Activated T-helper 17 cell treated with anti-CD3 and anti-CD28 coated beads, Interleukin-2, amount 50 U/mL, for 72 hours (primary cell): ENCODE results near the gene NBPF14. TPM values are rescaled to one million over a fixed set of nuclear protein-coding genes. Genes with fewer than 3 reads are reported as not detected.
"Not testable (repeated sequence)": the region's sequence is repeated elsewhere in the genome, so short reads cannot be mapped to it uniquely, and the experiment has no call there.

Source experiments
- ATAC-seq: fragments of 150-1000 bp; cut with Tn5 transposase; replicated peaks from 2 replicates; pipeline ENCODE4 v1.10.0; 2021; ENCODE audit warnings: mild to moderate bottlenecking, moderate library complexity
- H3K27ac Mint-ChIP-seq: one replicate; pipeline ENCODE4 v1.8.0; 2022; ENCODE audit warnings: mixed read lengths
- H3K27me3 Mint-ChIP-seq: one replicate; pipeline ENCODE4 v1.8.0; 2022; ENCODE audit warnings: mixed read lengths
- H3K36me3 Mint-ChIP-seq: one replicate; pipeline ENCODE4 v1.8.0; 2022; ENCODE audit warnings: low read depth, mild to moderate bottlenecking, mixed read lengths
- H3K4me1 Mint-ChIP-seq: one replicate; pipeline ENCODE4 v1.8.0; 2022; ENCODE audit warnings: mixed read lengths
- H3K4me3 Mint-ChIP-seq: one replicate; pipeline ENCODE4 v1.8.0; 2022; ENCODE audit warnings: mild to moderate bottlenecking, mixed read lengths
- H3K9me3 Mint-ChIP-seq: one replicate; pipeline ENCODE4 v1.8.0; 2022; ENCODE audit warnings: mixed read lengths
- total RNA-seq, 2 donors: library from RNA; stranded (reverse); gene quantifications; one replicate each; pipeline ENCODE4 v1.2.3, GENCODE V29; 2022

Gene NBPF14, protein sequence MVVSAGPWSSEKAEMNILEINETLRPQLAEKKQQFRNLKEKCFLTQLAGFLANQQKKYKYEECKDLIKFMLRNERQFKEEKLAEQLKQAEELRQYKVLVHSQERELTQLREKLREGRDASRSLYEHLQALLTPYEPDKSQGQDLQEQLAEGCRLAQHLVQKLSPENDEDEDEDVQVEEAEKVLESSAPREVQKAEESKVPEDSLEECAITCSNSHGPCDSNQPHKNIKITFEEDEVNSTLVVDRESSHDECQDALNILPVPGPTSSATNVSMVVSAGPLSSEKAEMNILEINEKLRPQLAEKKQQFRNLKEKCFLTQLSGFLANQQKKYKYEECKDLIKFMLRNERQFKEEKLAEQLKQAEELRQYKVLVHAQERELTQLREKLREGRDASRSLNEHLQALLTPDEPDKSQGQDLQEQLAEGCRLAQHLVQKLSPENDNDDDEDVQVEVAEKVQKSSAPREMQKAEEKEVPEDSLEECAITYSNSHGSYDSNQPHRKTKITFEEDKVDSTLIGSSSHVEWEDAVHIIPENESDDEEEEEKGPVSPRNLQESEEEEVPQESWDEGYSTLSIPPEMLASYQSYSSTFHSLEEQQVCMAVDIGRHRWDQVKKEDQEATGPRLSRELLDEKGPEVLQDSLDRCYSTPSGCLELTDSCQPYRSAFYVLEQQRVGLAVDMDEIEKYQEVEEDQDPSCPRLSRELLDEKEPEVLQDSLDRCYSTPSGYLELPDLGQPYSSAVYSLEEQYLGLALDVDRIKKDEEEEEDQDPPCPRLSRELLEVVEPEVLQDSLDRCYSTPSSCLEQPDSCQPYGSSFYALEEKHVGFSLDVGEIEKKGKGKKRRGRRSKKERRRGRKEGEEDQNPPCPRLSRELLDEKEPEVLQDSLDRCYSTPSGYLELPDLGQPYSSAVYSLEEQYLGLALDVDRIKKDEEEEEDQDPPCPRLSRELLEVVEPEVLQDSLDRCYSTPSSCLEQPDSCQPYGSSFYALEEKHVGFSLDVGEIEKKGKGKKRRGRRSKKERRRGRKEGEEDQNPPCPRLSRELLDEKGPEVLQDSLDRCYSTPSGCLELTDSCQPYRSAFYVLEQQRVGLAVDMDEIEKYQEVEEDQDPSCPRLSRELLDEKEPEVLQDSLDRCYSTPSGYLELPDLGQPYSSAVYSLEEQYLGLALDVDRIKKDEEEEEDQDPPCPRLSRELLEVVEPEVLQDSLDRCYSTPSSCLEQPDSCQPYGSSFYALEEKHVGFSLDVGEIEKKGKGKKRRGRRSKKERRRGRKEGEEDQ (N-terminal part only)
- total RNA-seq: 10 to 100 TPM; 14.1 to 25.6 TPM

DNA sequence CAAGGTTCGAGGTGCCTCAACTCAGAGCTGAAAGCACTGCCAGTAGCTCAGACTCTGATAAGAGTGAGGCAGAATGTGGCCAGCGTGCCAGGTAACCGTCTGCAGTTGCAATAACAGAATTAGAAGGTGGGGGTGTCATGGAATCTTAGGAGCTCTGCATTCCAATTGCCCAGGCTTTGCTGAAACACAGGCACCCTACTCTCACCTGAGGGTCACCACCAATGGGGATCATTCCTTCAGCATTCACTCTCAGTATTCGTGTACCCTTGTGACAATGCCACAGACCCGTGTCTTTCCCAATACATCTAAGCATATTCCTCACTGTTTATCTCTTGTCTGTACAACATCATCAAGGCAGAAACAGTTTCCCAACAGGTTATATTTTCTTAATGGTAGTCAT, at the start of gene NBPF14:
Gene NBPF14 (minus strand): TSS at position 101 of the 400 bp plus-strand sequence. CDS start 294 bp downstream, outside the sequence.
- not testable (repeated sequence) for H3K4me3 Mint-ChIP-seq, H3K9me3 Mint-ChIP-seq, H3K27me3 Mint-ChIP-seq, H3K36me3 Mint-ChIP-seq, H3K27ac Mint-ChIP-seq, ATAC-seq, H3K4me1 Mint-ChIP-seq

DNA sequence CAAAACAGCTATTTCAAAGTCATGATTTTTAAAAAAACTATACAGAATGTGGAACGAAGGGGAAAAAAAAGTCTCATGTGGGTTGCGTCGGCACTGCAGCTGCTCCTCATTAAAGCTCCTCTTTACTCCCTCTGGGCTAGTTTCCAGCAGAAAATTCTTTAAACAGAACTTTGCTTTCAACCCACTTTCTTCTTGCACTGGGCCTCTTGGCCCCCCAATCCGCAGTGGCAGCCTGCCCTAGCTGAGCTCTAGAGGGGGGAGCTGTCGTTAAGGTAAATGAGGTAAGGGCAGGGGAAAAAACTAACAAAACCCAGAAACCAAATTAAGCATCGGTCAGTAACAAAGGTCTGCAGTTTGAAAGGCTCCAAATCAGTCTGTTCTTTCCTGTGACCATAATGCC, 29.6 kb upstream of the NBPF14 start:
- not testable (repeated sequence) for ATAC-seq, H3K4me3 Mint-ChIP-seq, H3K27ac Mint-ChIP-seq, H3K36me3 Mint-ChIP-seq, H3K9me3 Mint-ChIP-seq, H3K4me1 Mint-ChIP-seq, H3K27me3 Mint-ChIP-seq

DNA sequence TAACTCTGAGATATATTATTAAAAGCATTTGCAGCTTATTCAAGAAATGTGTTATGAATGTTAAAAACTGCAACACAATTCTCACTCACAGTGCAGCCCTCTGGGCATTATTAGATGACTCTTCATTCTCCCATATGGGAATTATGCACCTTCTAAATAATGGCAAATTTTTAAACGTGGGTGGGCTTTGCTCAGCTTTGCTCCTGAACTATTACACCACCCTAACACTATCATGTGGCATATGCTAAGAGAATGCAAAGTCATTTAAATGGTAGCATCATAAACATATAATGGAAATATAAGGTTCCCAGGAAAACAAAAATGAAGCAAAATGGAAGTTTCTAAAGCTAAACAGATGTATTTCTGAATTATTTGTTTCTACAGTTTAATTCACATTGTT, 22.4 kb upstream of the NBPF14 start:
- H3K4me1 Mint-ChIP-seq: not testable (repeated sequence)

DNA sequence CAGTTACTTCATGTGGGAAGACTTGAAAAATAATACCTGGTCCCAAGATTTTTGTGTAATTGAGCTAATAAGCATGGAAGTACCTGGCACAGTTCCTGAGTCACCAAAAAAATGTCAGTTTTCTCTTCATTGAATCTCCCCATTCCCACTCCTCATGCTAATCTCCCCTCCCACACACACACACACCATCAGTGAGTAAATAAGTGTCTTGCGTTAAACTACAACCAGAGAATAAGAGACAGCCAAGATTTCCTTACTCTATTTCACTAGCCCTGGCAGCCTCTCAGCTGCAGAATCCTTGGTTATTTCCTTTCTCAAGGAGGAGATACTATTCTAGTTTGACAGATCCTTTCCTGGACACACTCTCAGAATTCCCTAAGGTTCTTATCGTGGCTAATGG, 9.5 kb upstream of the NBPF14 start:
- not testable (repeated sequence) for H3K36me3 Mint-ChIP-seq, H3K4me3 Mint-ChIP-seq, H3K27ac Mint-ChIP-seq, H3K9me3 Mint-ChIP-seq, ATAC-seq, H3K27me3 Mint-ChIP-seq, H3K4me1 Mint-ChIP-seq

More for the DNA sequence above, 22.4 kb upstream of the NBPF14 start:
- not testable (repeated sequence) for ATAC-seq, H3K27ac Mint-ChIP-seq, H3K9me3 Mint-ChIP-seq, H3K36me3 Mint-ChIP-seq, H3K4me3 Mint-ChIP-seq, H3K27me3 Mint-ChIP-seq

GRCh38 chr1:148595360-148595759, 451 bp downstream of the NBPF14 start:
- not testable (repeated sequence) for H3K27ac Mint-ChIP-seq, H3K4me1 Mint-ChIP-seq, H3K36me3 Mint-ChIP-seq, H3K4me3 Mint-ChIP-seq, ATAC-seq, H3K9me3 Mint-ChIP-seq, H3K27me3 Mint-ChIP-seq

DNA sequence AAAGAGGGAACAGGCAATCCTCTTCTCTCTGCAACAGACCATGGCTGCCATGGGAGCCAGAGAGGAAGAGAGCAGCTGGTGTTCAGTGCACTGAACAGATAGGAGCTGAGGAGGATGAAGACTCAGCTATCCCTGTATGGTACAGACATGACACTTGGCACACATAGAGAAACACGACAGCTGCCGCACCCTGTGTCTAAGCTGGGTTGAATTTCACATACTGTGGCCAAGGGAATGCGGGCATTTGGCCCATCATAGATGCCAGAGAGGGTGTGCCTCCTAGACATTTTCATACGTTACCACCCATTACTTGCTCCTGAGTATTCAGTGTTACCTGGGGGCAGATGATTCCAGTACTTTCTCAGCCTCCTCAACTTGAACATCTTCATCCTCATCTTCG, 4.7 kb downstream of the NBPF14 start:
- H3K27ac Mint-ChIP-seq, H3K27me3 Mint-ChIP-seq, H3K9me3 Mint-ChIP-seq, H3K4me1 Mint-ChIP-seq, ATAC-seq, H3K36me3 Mint-ChIP-seq, H3K4me3 Mint-ChIP-seq: not testable (repeated sequence)

DNA sequence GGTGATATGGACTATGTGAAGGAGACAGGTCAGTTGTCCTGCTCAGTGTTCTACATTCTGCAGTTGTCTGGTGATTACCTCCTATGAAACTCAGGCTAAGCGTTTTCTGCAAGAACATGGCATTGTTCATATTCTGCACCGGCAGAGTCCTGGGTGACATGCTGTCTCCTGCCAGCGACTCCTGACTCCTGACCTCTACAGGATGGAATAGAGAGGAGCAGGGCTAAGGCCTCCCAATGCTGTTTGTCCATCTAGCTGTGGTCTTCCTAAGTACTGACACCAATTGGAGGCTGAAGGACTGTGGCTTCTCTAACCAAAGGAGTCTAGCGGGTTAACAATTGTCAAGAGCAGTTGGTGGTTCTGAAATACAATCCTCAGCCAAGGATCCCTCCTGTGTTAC, 63.7 kb downstream of the NBPF14 start:
- not testable (repeated sequence) for H3K27ac Mint-ChIP-seq, H3K27me3 Mint-ChIP-seq, ATAC-seq, H3K4me1 Mint-ChIP-seq, H3K9me3 Mint-ChIP-seq, H3K4me3 Mint-ChIP-seq
- H3K36me3 Mint-ChIP-seq: peaks cover 14% of the 10 kb centered on the region

GRCh38 chr1:148529101-148529567, 66.7 kb downstream of the NBPF14 start:
- not testable (repeated sequence) for ATAC-seq, H3K27me3 Mint-ChIP-seq, H3K9me3 Mint-ChIP-seq, H3K36me3 Mint-ChIP-seq, H3K4me1 Mint-ChIP-seq
- Mint-ChIP-seq H3K27ac (peak overlapping the region; percentile 89), H3K4me3 (peak overlapping the region; percentile 67)

DNA sequence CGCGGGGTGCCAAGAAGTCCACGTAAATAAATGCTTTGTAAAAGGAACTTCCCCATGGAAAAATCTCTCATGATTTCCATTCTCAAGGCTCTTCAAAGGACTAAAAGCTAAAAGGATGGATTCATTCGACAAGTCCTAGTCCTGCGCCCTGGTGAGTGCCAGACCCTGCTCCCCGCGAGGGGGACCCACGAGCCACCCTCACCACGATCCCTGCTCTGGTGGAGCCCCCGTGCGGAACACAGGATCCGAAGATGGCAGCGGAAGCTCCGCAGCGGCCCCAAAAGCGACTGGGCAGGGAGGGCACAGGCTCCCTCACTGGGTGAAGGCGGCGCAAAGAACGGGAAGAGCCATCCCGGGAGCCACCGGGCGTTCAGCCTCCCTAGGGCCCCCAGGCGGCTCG, 67.2 kb downstream of the NBPF14 start:
- H3K9me3 Mint-ChIP-seq, H3K27me3 Mint-ChIP-seq, H3K27ac Mint-ChIP-seq, ATAC-seq, H3K4me1 Mint-ChIP-seq, H3K36me3 Mint-ChIP-seq: not testable (repeated sequence)
- H3K4me3 Mint-ChIP-seq: peak overlapping the region; percentile 67

DNA sequence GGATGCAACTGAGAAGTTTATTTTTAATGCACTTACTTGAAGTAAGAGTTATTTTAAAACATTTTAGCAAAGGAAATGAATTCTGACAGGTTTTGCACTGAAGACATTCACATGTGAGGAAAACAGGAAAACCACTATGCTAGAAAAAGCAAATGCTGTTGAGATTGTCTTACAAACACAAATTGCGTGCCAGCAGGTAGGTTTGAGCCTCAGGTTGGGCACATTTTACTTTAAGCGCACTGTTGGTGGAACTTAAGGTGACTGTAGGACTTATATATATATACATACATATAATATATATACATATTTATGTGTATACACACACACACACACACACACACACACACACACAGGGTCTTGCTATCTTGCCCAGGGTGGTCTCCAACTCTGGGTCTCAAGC, 69.2 kb downstream of the NBPF14 start:
- not testable (repeated sequence) for H3K4me1 Mint-ChIP-seq, H3K4me3 Mint-ChIP-seq, ATAC-seq, H3K27me3 Mint-ChIP-seq, H3K27ac Mint-ChIP-seq, H3K9me3 Mint-ChIP-seq
- peaks cover 18% of the 10 kb centered on the region for H3K36me3 Mint-ChIP-seq

GRCh38 chr1:148523205-148524144, 72.3 kb downstream of the NBPF14 start:
- not testable (repeated sequence) for H3K4me1 Mint-ChIP-seq, H3K27me3 Mint-ChIP-seq, H3K9me3 Mint-ChIP-seq
- H3K27ac Mint-ChIP-seq: peak overlapping the region; percentile 99
- H3K36me3 Mint-ChIP-seq: peaks cover 13% of the 10 kb centered on the region
- peak; percentile 22 for ATAC-seq
- peak overlapping the region; percentile 91 for H3K4me3 Mint-ChIP-seq

DNA sequence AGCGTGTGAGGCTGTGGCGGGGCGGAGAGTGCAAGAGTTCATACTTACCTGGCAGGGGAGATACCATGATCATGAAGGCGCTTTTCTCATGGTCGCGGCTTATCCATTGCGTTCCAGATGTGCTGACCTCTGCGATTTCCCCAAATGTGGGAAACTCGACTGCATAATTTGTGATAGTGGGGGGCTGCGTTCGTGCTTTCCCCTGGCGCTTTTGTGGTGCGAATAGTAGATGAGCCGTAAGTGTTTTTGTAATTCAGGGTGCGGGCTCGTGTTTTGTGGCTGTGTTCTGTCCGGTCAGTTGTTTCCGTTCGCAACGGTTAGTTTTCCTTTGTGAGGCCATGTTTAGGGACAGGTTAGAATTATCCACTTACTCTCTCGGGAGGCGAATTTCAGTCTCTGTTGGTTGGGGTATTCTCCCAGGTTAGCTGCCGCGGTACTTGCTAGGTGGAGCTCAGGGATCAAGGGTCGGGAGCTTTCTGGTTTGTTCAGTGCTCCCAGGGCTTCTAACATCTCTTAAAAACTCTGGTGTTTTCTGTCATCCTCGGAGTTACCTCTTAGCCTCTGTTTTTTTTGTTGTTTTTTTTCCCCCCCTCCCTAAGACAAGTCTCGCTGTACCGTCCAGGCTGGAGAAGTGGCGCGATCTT, 73.1 kb downstream of the NBPF14 start:
- ATAC-seq: peak; percentile 79
- Mint-ChIP-seq H3K4me3 (peak overlapping the region; percentile 91), H3K27ac (peak overlapping the region; percentile 99), H3K36me3 (peaks cover 13% of the 10 kb centered on the region)
- not testable (repeated sequence) for H3K27me3 Mint-ChIP-seq, H3K9me3 Mint-ChIP-seq, H3K4me1 Mint-ChIP-seq

DNA sequence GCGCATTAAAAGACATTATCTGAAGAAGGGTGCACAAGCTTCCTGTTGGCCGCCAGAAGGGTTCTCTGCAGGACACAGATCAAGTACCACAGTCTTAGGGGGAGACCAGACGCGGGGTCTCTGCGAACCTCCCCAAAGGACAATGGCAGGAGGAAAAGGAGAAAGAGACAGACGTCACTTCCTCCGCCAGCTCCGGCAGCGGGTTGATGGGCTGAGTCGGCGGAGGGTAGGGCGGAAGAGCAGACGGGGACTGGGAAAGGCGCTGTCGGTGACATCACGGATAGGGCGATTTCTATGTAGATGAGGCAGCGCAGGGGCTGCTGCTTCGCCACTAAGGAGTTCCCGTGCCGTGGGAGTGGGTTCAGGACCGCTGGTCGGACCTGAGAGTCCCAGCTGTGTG, 73.7 kb downstream of the NBPF14 start:
- peaks cover 13% of the 10 kb centered on the region for H3K36me3 Mint-ChIP-seq
- peak overlapping the region; percentile 91 for H3K4me3 Mint-ChIP-seq
- H3K27ac Mint-ChIP-seq: peak overlapping the region; percentile 99
- not testable (repeated sequence) for H3K4me1 Mint-ChIP-seq, H3K27me3 Mint-ChIP-seq, H3K9me3 Mint-ChIP-seq
- peak; percentile 63 for ATAC-seq
